NCI-H345 treated with DMSO at 0.1 percent for 48 hours (cell line): ENCODE results near the gene KTI12.
"Not testable (repeated sequence)": the region's sequence is repeated elsewhere in the genome, so short reads cannot be mapped to it uniquely, and the experiment has no call there.

Experiments used
- DNase-seq: peaks from one replicate; lab custom pipeline; 2025; ENCODE audit not compliant: unreplicated experiment; lab: John Stamatoyannopoulos, UW

The KTI12 gene, protein sequence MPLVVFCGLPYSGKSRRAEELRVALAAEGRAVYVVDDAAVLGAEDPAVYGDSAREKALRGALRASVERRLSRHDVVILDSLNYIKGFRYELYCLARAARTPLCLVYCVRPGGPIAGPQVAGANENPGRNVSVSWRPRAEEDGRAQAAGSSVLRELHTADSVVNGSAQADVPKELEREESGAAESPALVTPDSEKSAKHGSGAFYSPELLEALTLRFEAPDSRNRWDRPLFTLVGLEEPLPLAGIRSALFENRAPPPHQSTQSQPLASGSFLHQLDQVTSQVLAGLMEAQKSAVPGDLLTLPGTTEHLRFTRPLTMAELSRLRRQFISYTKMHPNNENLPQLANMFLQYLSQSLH

DNA sequence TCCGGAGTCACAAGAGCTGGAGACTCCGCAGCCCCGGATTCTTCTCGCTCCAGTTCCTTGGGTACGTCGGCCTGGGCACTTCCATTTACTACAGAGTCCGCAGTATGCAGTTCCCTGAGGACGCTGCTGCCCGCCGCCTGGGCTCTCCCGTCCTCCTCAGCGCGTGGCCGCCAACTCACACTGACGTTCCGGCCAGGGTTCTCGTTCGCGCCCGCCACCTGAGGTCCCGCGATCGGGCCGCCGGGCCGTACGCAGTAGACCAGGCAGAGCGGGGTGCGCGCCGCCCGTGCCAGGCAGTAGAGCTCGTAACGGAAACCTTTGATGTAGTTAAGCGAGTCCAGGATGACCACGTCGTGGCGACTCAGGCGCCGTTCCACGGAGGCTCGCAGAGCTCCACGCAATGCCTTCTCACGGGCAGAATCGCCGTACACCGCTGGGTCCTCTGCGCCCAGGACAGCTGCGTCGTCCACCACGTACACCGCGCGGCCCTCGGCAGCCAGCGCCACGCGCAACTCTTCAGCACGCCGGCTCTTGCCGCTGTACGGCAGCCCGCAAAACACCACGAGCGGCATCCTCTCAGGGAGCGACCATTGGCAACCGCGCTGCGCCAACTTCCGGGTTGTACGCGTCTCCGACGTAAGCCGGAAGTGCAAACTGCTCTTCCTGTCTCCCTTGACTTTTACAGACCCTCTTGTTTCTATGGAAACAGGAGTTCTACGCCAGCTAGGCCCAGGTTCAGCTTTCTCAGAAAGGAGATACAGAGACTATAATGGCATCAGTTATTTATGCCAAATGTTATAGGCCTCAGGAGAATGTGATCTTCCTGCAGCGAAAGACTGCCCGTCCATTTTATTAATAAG is at the start of gene KTI12:
Gene KTI12, minus strand, starts transcription at position 621 of the 860 bp plus-strand sequence. Its CDS starts 49 bp downstream, at position 572.
- DNase-seq: peak; percentile 82

DNA sequence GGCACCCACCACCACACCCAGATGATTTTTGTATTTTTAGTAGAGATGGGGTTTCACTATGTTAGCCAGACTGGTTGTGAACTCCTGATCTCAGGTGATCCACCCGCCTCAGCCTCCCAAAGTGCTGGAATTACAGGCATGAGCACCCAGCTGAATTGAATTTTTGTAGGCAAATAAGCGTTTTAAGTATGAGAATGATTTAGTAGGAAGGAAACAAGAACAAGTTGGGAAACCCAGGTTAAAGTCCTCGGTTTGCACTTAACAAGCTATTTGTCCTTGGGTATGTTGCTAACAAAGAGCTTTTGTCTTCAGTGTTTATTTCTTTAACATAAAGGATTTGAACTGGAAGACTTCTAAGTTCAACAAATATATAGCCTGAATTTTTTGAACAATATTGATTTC is 46.4 kb upstream of the KTI12 start:
- no peak for DNase-seq

DNA sequence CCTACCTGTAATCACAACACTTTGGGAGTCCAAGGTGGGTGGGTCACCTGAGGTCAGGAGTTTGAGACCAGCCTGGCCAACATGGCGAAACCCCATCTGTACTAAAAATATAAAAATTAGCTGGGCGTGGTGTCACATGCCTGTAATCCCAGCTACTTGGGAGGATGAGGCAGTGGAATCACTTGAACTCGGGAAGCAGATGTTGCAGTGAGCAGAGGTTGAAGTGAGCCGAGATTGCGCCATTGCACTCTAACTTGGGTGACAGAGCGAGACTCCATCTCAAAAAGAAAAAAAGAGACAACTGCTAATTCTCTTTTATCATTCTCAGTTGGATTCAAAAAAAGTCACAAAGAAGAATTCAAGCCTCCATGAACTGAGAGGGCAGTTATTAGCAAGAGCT is 43.7 kb upstream of the KTI12 start:
- DNase-seq: not testable (repeated sequence)

DNA sequence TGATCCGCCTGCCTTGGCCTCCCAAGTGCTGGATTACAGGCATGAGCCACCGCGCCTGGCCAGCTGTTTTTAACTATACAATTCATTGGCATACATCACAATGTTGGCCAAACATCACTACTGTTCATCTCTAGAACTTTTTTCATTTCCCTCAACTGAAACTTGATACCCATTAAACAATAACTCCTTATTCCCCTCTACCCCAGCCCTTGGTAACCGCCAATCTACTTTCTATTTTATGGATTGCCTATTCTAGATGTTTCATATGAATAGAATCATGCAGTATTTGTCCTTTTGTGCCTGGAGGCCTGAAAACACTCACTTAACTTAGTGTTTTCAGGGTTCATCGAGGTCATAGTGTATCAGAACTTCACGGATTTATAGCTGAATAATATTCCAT is 38.7 kb upstream of the KTI12 start:
- DNase-seq: no peak

DNA sequence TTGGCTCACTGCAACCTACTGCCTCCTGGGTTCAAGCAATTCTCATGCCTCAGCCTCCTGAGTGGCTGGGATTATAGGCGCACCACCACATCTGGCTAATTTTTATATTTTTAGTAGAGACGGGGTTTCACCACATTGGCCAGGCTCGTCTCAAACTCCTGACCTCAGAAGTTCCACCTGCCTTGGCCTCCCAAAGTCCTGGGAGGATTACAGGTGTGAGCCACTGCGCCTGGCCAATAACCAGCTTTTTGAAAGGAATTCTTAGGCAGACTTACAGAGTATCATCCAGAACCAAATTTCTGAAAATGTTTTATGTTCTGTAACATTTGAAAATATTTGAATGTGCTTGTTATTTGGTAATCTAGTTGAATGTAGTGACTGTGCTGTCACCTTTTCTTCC is 37.1 kb upstream of the KTI12 start:
- no peak for DNase-seq

DNA sequence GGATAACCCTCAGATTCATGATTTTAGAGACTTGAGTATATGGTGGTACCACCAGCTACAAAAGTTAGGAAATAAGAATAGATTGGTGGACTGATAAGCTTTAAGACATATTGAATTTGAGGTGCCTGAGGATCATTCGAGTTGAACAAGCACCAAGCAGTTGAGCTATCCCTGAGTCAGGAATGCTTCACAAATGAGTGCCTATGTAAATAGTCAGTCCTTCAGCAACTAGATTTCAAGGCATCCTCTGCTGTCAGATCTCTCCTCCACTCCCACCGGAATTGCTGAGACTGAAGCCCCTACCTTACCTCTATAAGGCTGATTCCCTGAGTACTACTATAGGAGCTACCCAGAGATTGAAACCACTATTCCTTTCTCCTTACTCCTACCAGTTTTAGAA is 29.6 kb upstream of the KTI12 start:
- DNase-seq: no peak

DNA sequence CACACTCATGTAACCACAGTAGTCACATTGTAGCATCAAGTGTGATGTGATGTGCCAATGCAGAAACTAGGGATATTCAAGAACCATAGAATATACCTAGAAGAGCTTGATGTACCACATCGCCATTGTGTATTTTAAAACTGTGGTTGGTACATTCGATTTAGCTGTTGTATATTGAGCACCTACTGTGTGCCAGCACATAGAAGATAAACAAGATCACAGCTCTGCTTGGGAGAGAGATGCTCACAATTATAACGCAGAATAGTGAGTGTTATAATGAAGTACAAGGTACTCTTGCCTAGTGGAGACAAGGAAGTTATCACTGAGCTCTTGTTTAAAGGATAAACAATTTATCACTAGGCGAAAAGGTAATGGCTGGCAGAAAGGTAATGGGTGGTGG is 27.2 kb upstream of the KTI12 start:
- DNase-seq: no peak

DNA sequence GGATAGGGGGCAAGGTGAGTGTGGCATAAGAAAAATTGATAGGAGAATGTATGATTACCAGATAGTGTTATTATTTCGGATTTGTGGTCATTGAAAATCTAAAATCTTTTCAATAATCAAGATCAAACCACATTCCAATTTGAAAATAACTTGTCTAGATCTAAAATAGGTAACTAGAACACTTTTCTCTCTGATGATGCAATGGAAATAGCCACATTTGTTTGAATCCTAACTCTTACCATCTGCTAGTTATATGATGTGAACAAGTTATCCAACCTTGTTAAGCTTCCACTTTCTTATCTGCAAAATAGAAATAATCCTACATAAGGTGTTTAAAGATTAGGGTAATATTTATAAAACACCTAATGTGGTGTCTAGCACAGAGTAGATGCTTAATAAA is 26.3 kb upstream of the KTI12 start:
- no peak for DNase-seq

DNA sequence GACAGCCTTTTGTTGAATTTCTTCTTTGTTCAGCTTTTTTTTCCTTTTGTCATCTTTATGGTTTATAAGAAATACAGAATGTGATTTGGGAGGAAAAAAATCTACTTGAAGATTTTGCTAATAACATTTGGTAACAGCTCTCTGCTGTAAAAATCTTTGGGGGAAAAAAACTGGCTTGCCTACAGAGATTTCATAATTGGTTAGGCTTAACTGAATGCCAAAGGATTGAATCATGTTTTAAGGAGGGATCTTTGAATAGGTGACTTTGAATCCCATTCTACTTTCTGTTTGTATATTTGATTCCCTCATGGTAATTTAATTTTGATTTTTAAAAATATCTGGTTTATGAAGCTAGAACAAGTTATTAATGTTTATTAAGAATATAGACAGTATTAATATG is 25.7 kb upstream of the KTI12 start:
- DNase-seq: no peak

DNA sequence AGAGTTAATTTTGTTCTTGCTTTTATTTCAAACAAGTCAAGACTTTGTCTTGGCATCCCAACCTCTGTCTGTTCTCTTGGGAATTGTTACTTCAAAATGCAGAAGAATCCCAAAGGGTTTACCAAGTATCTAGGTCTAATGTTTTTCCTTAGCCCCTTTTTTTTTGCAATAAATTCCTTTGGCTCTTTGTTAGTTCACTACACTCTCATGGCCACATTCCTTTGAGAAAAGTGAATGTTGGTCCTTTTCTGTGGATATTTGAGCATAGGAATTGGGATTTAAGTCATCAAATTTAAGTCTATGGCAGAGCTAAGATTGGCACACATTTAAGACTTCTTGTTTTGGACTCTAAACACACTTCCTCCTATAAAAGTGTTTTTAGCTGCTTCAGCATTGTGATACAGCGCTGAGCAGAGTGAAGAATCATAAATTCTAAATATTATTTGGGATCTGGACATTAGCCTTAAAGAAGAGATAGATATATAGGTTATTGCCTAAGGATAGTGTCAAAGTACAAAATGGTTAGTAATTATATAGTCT is 24.3 kb upstream of the KTI12 start:
- DNase-seq: no peak

DNA sequence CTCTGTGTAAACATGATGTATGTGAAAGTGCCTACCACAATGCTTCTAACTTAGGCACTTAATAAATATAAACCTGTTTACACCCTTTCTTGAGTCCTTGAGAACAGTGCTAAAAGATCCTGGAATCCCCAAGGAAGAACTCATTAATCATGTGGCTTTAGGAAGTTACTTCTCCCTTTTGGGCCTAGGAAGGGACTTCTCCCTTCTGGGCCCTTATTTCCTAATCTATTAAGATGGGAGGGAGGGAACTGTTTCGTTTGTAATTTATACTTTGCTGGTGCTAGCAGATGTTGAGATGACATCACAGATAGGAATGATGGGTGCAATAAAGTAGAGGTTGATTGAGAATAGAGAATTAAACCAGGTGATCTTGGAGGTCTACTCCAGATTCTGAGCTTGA is 23.6 kb upstream of the KTI12 start:
- no peak for DNase-seq

DNA sequence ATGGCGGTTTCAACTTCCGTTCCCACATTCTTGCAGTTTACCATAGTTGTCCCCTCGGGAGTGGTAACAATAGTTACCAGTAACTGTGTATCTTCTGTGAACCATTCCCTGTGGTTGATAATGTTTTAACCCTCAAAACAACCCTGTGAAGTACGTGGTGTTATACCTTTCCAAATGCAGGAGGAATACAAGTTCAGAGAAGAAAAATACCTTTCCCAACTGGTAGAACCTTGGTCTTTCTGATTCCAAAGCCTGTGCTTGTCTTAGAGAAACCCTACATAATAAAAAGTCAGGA is 23.3 kb upstream of the KTI12 start:
- no peak for DNase-seq

DNA sequence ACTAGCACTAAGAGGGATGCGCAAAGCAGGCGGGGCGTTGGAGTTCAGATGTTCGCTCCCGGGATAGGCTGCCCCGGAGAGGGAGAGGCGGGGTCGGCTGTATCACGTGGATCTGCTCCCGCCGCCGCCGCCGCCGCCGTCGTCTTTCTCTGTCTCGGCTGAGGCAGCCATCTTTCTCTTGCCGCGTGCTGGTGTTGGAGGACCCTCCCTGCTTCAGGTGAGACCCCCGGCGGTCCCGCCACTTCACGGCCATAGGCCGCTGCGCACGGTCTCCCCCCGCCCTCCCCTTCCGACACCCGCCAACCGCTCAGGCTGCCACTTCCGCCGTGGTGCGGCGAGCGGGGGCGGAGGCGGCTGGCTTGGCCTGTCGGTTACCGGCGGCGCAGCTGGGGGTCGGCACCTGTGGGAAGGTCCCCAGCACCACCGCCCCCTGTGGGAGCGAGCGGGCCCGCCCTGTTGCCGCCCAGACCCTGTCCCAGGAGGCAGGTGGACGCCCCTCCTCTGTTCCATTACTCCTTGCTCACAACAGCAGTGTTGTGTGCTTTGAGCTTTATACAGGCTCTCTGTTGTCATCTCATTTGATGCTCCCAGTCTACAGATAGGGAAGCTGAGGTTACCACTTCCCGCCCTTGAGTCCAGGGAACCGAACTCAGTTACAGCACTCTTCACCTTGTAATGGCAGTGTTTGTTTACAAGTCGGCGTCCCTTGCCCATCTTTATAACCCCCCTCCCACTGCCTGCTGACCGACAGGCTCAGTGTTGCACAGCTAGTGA is 22.7 kb upstream of the KTI12 start, which contains the start of gene BTF3L4:
Gene BTF3L4, plus strand, starts transcription at position 133 of the 774 bp plus-strand sequence. CDS start 3,553 bp downstream, outside the sequence.
- DNase-seq: peak; percentile 97

DNA sequence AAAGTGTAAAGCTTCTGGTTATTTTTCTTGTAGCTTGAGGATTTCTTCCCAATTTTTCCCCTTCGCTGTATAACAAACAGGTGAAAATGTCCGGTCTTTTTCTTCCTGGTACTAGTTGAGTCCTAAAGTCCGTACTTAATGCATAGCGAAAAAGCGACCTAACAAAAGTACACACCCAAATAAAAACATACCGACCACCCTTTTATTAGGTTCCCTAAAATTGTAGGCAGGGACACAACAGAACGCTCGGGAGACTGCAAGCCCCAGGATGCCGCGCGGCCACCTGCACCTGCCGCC is 22.2 kb upstream of the KTI12 start:
- DNase-seq: no peak

DNA sequence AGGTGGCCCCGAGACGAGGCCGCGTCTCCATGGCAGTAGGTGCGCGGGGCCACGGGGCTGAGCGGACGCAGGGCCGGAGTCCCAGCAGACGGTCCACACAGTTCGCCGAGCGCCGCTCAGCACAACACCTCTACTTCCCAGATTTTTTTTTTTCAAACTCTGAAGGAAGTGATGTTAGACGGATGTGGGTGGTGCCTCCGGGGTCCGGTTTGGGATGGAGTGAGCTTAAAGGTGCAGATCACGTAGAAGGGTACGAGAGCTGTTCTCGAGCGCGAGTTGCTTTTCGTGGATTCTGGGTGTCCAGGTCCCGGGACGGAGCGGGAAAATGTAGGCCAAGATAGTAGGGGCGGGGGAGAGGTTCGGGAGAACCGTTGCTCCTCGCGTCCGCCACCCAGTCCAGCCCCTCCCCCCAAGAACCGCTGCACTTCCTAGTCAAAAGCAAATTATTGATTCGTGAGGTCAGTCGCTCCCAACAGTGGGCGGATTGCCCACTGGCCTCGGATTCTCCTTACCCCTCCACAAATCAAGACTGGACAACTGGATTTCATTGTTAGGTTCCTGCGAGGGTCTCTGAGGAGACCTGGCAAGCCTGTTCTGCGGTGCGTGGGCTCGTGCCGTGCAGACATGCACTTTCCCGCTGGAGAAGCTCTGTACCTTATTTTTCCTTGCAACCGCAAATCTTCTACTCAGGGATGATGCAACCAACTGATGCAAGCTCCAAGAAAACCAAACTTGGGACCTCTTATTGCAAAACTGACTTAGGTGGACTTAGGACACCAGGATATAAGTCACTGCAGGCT is 21.7 kb upstream of the KTI12 start, which contains the start of gene TXNDC12:
Gene TXNDC12, minus strand, starts transcription at position 126 of the 800 bp plus-strand sequence. Its CDS starts 95 bp downstream, at position 31.
- peak; percentile 84 for DNase-seq

DNA sequence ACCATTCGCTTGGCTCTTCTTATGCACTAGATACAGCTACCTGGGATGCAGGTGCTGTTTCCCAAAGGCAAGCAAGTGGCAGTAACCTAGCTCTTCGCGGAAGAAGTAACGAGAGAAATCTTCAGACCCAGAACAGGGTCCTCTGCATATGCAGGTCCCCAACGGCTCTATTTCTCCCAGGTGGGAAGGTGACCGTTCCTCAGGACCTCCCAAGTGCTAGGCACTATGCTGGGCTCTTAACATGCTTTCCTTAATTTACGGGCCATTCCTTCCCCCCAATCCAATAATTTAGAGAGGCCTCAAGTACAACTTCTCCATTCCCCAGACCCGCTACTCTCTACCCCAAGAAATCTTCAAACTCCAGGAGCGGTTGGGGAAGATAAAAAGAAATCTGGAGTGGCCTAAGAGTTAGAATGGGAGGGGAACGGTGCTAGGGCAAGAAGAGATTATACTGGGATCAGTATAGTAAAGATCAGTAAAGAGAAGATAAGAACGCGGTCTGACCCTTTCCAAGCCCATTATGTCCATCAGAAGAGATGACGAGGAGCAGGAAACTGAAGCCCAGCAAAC is 21.0 kb upstream of the KTI12 start:
- no peak for DNase-seq

DNA sequence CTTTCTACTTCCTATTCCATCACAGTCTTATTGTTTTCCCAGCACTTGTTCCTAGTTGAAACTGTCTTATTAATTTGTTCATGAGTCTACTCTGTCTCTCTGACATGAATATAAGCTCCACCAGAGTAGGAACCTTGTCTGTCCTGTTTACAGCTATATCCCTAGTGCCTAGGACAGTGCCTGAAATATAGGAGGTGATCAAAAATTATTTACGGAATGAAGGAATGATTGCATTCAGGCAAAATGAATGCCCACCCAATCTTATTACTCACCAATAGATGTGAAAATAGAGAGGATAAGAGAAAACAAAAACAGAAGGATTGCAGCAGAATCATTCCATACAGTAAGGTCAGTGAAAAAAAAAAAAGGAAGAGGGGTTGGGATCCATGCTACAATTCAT is 20.3 kb upstream of the KTI12 start:
- DNase-seq: no peak

DNA sequence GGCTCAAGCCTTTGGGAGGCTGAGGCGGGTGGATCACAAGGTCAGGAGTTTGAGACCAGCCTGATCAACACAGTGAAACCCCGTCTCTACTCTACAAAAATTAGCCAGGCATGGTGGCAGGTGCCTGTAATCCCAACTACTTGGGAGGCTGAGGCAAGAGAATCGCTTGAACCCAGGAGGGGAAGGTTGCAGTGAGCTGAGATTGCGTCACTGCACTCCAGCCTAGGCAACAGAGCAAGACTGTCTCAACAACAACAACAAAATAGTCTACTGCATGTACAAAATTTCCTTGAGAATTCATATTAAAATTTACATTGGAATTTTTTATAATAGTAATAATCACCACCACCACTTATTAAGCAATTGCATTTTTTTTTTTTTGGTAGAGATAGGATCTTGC is 15.7 kb upstream of the KTI12 start:
- not testable (repeated sequence) for DNase-seq

DNA sequence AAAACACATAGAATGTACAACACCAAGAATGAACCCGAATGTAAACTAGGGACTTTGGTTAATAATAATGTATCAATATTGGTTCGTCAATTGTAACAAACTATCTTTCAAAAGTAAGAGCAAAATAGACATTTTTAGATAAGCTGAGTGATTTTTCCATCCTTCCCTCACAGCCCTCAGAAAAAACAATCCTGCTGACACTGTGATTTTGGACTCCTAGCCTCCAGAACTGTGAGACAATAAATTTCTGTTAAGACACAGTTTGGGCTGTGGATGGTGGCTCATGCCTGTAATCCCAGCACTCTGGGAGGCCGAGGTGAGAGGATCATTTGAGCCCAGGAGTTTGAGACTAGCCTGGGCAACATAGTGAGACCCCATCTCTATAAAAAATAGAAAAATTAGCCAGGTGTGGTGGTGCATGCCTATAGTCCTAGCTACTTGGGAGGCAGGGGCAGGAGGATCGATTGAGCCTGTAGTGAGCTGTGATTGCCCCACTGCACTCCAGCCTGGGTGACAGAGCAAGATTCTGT is 12.1 kb upstream of the KTI12 start:
- not testable (repeated sequence) for DNase-seq

DNA sequence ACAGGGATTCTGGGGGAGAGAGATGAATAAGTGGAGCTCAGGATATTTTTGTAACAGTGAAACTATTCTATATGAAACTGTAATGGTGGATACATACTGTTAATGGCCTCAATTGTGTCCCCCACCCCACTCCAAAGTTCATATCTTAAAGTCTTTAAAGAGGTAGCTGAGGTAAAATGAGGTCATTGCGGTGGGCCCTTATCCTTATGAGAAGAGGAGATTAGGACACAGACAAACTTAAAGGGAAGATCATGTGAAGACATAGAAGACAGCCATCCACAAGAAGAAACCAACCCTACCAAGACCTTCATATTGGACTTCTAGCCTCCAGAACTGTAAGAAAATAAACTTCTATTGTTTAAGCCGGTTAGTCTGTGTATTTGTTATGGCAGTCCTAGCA is 11.6 kb upstream of the KTI12 start:
- no peak for DNase-seq
